ENCODE data around the gene SLC7A5. TPM values are rescaled to one million over a fixed set of nuclear protein-coding genes. Genes with fewer than 3 reads are reported as not detected.
A peak's percentile ranks its signal among the peaks of the same experiment; 100 is the strongest.
"Not testable (repeated sequence)": the region's sequence is repeated elsewhere in the genome, so short reads cannot be mapped to it uniquely, and the experiment has no call there.

Gene SLC7A5
- total RNA-seq, 1 experiment from 2014 or later = 73.8 TPM

- no peaks in the 10 kb centered on the region for H3K27me3 ChIP-seq
These were observed 8.7 kb upstream of the SLC7A5 start for GRCh38 chr16:87877942-87878507.

GRCh38 chr16:87874639-87875427, 5.5 kb upstream of the SLC7A5 start:
- H3K27ac ChIP-seq = no peak overlapping the region

More at GRCh38 chr16:87877942-87878507, 8.7 kb upstream of the SLC7A5 start:
- H3K27ac ChIP-seq = no peak overlapping the region
- no peak for DNase-seq
- H3K4me3 ChIP-seq = no peak overlapping the region
- H3K36me3 ChIP-seq = no peaks in the 10 kb centered on the region
- H3K4me1 ChIP-seq = no peaks in the 10 kb centered on the region
- no peaks in the 10 kb centered on the region for H3K9me3 ChIP-seq (replicated peaks)

GRCh38 chr16:87870418-87871291, 1.3 kb upstream of the SLC7A5 start:
- H3K27me3 ChIP-seq; H3K4me3 ChIP-seq; H3K36me3 ChIP-seq; H3K4me1 ChIP-seq; H3K9me3 ChIP-seq (replicated peaks): not testable (repeated sequence)
- H3K27ac ChIP-seq = peak overlapping the region; percentile 21; the same call in 1 of the 2 replicates
- DNase-seq = peak in 1 of 2 experiments; percentile 62

More at GRCh38 chr16:87874639-87875427, 5.5 kb upstream of the SLC7A5 start:
- H3K27me3 ChIP-seq = no peaks in the 10 kb centered on the region
- DNase-seq = no peak
- no peaks in the 10 kb centered on the region for H3K36me3 ChIP-seq
- H3K9me3 ChIP-seq (replicated peaks) = no peaks in the 10 kb centered on the region
- peaks cover 7% of the 10 kb centered on the region for H3K4me1 ChIP-seq
- H3K4me3 ChIP-seq = no peak overlapping the region

GRCh38 chr16:87869879-87870417, 641 bp upstream of the SLC7A5 start:
- H3K36me3 ChIP-seq; H3K4me3 ChIP-seq; DNase-seq; H3K27me3 ChIP-seq; H3K27ac ChIP-seq; H3K9me3 ChIP-seq (replicated peaks); H3K4me1 ChIP-seq: not testable (repeated sequence)

GRCh38 chr16:87868254-87869029, 865 bp downstream of the SLC7A5 start:
- not testable (repeated sequence) for DNase-seq; H3K9me3 ChIP-seq (replicated peaks); H3K4me1 ChIP-seq; H3K27me3 ChIP-seq; H3K27ac ChIP-seq; H3K36me3 ChIP-seq
- H3K4me3 ChIP-seq = peak overlapping the region; percentile 69

- not testable (repeated sequence) for DNase-seq
These were observed 3.3 kb downstream of the SLC7A5 start for GRCh38 chr16:87865902-87866555.

GRCh38 chr16:87864331-87864989, 4.8 kb downstream of the SLC7A5 start:
- no peaks in the 10 kb centered on the region for H3K27me3 ChIP-seq
- no peak overlapping the region for H3K27ac ChIP-seq
- peaks cover 8% of the 10 kb centered on the region; the same call in 1 of the 2 replicates for H3K4me1 ChIP-seq
- no peaks in the 10 kb centered on the region for H3K9me3 ChIP-seq (replicated peaks)
- DNase-seq = no peak
- no peaks in the 10 kb centered on the region for H3K36me3 ChIP-seq
- H3K4me3 ChIP-seq = no peak overlapping the region

More at GRCh38 chr16:87865902-87866555, 3.3 kb downstream of the SLC7A5 start:
- H3K9me3 ChIP-seq (replicated peaks); H3K27ac ChIP-seq; H3K4me3 ChIP-seq; H3K36me3 ChIP-seq; H3K27me3 ChIP-seq: not testable (repeated sequence)
- H3K4me1 ChIP-seq = peaks cover 11% of the 10 kb centered on the region

- H3K4me1 ChIP-seq; H3K36me3 ChIP-seq; H3K4me3 ChIP-seq; DNase-seq; H3K27ac ChIP-seq; H3K9me3 ChIP-seq (replicated peaks); H3K27me3 ChIP-seq: not testable (repeated sequence)
These were observed 6.0 kb downstream of the SLC7A5 start for GRCh38 chr16:87863327-87863635.

- not testable (repeated sequence) for H3K27ac ChIP-seq, H3K36me3 ChIP-seq, DNase-seq
These were observed 6.5 kb downstream of the SLC7A5 start for GRCh38 chr16:87862597-87863326.

GRCh38 chr16:87861300-87862099, 7.8 kb downstream of the SLC7A5 start:
- H3K27me3 ChIP-seq; H3K4me3 ChIP-seq; DNase-seq; H3K36me3 ChIP-seq; H3K4me1 ChIP-seq; H3K9me3 ChIP-seq (replicated peaks): not testable (repeated sequence)
- peak overlapping the region; percentile 60 for H3K27ac ChIP-seq

More at GRCh38 chr16:87862597-87863326, 6.5 kb downstream of the SLC7A5 start:
- H3K9me3 ChIP-seq (replicated peaks); H3K27me3 ChIP-seq; H3K4me1 ChIP-seq; H3K4me3 ChIP-seq: not testable (repeated sequence)

- Histone ChIP-seq H3K9me3 (replicated peaks) (no peaks in the 10 kb centered on the region), H3K36me3 (no peaks in the 10 kb centered on the region), H3K27ac (peak overlapping the region; percentile 60), H3K4me1 (peaks cover 17% of the 10 kb centered on the region), H3K27me3 (no peaks in the 10 kb centered on the region), H3K4me3 (peak overlapping the region; percentile 51)
- DNase-seq = peak; percentile 93 to 96
These were observed 8.6 kb downstream of the SLC7A5 start for GRCh38 chr16:87860553-87861299.

Data from SJCRH30 (cell line).